ENCODE data around the gene LIF.

LIF gene

GRCh38 chr22:30279932-30280331 lies 33.4 kb upstream of the LIF start:
- in situ Hi-C loops (cut with MboI; ENCODE audit: low sequenced_read_pairs, unreplicated experiment), result no loop called here
- no peak for TF ChIP-seq CTCF (IDR thresholded peaks at IDR 0.05; ENCODE audit: borderline replicate concordance, control extremely low read depth, extremely low read depth, insufficient read depth, missing control alignments)
- no peak for DNase-seq (ENCODE audit: low spot score)

- TF ChIP-seq CTCF (IDR thresholded peaks at IDR 0.05; ENCODE audit: borderline replicate concordance, control extremely low read depth, extremely low read depth, insufficient read depth, missing control alignments), result no peak
- in situ Hi-C loops (cut with MboI; ENCODE audit: low sequenced_read_pairs, unreplicated experiment), result no loop called here
- no peak for DNase-seq (ENCODE audit: low spot score)
These were observed 32.7 kb upstream of the LIF start for GRCh38 chr22:30279046-30279788.

GRCh38 chr22:30277547-30278344 lies 31.2 kb upstream of the LIF start:
- in situ Hi-C loops (cut with MboI; ENCODE audit: low sequenced_read_pairs, unreplicated experiment), result no loop called here
- TF ChIP-seq CTCF (IDR thresholded peaks at IDR 0.05; ENCODE audit: borderline replicate concordance, control extremely low read depth, extremely low read depth, insufficient read depth, missing control alignments), result no peak
- no peak for DNase-seq (ENCODE audit: low spot score)

GRCh38 chr22:30276039-30276438 lies 29.5 kb upstream of the LIF start:
- no peak for DNase-seq (ENCODE audit: low spot score)
- TF ChIP-seq CTCF (IDR thresholded peaks at IDR 0.05; ENCODE audit: borderline replicate concordance, control extremely low read depth, extremely low read depth, insufficient read depth, missing control alignments), result no peak
- in situ Hi-C loops (cut with MboI; ENCODE audit: low sequenced_read_pairs, unreplicated experiment), result no loop called here

GRCh38 chr22:30275625-30276024 lies 29.1 kb upstream of the LIF start:
- TF ChIP-seq CTCF (IDR thresholded peaks at IDR 0.05; ENCODE audit: borderline replicate concordance, control extremely low read depth, extremely low read depth, insufficient read depth, missing control alignments), result no peak
- DNase-seq (ENCODE audit: low spot score), result no peak
- in situ Hi-C loops (cut with MboI; ENCODE audit: low sequenced_read_pairs, unreplicated experiment), result no loop called here

- in situ Hi-C loops (cut with MboI; ENCODE audit: low sequenced_read_pairs, unreplicated experiment), result no loop called here
- no peak for TF ChIP-seq CTCF (IDR thresholded peaks at IDR 0.05; ENCODE audit: borderline replicate concordance, control extremely low read depth, extremely low read depth, insufficient read depth, missing control alignments)
- DNase-seq (ENCODE audit: low spot score), result no peak
These were observed 27.9 kb upstream of the LIF start for GRCh38 chr22:30274437-30274812.
